Neuronal stem cell (in vitro differentiated cells): ENCODE results near the gene MS4A6A.
"Not testable (repeated sequence)": the region's sequence is repeated elsewhere in the genome, so short reads cannot be mapped to it uniquely, and the experiment has no call there.

Experiments
- DNase-seq: peaks from one replicate; pipeline ENCODE4 v3.0.0-alpha.2; 2013; ENCODE audit warnings: low spot score
- H2AFZ ChIP-seq: one replicate; pipeline ENCODE4 v1.6.1; 2013; ENCODE audit warnings: mild to moderate bottlenecking, low read length, inconsistent platforms
- H2AK5ac ChIP-seq: 2 replicates; pipeline ENCODE4 v1.6.1; 2013; ENCODE audit warnings: low read depth, mild to moderate bottlenecking, inconsistent platforms, low read length, moderate library complexity, mixed read lengths
- H2BK120ac ChIP-seq: 2 replicates; pipeline ENCODE4 v1.6.1; 2013; ENCODE audit warnings: low read depth, mild to moderate bottlenecking, inconsistent platforms, low read length, moderate library complexity, mixed read lengths
- H2BK12ac ChIP-seq: one replicate; pipeline ENCODE4 v1.6.1; 2013; ENCODE audit warnings: low read length, inconsistent platforms
- H2BK15ac ChIP-seq: 2 replicates; pipeline ENCODE4 v1.6.1; 2013; ENCODE audit warnings: mild to moderate bottlenecking, low read length, inconsistent platforms, mixed read lengths
- H2BK5ac ChIP-seq: one replicate; pipeline ENCODE4 v1.6.1; 2013; ENCODE audit warnings: inconsistent platforms, mild to moderate bottlenecking, low read length, moderate library complexity
- H3K14ac ChIP-seq: one replicate; pipeline ENCODE4 v1.6.1; 2013; ENCODE audit warnings: low read length, inconsistent platforms
- H3K18ac ChIP-seq: 2 replicates; pipeline ENCODE4 v1.6.1; 2013; ENCODE audit warnings: low read length, inconsistent platforms
- H3K23ac ChIP-seq: 2 replicates; pipeline ENCODE4 v1.6.1; 2013; ENCODE audit warnings: low read depth, mild to moderate bottlenecking, mixed read lengths, low read length, inconsistent platforms; ENCODE audit not compliant: poor library complexity
- H3K27ac ChIP-seq: replicated peaks from 3 replicates; pipeline ENCODE4 v1.5.1; 2013; ENCODE audit warnings: low read length, inconsistent platforms
- H3K27me3 ChIP-seq, 3 experiments: 2 replicates each; pipeline ENCODE4 v1.6.1; 2013; ENCODE audit warnings: low read length in 3 of 3, mild to moderate bottlenecking in 2 of 3, inconsistent platforms in 1 of 3, low read depth in 1 of 3, mixed read lengths in 1 of 3, moderate library complexity in 1 of 3; ENCODE audit not compliant: control insufficient read depth in 3 of 3, insufficient read depth in 3 of 3
- H3K36me3 ChIP-seq, 2 donors: replicated peaks in 1 of 2; 2 replicates each; pipeline ENCODE4 v1.6.1; 2013; ENCODE audit warnings: low read length in 2 of 2; ENCODE audit not compliant: control insufficient read depth in 2 of 2, insufficient read depth in 2 of 2
- H3K4ac ChIP-seq: 2 replicates; pipeline ENCODE4 v1.6.1; 2013; ENCODE audit warnings: inconsistent platforms, mild to moderate bottlenecking, low read length, moderate library complexity
- H3K4me1 ChIP-seq, 2 donors: 1 replicate in 1 of 2; 2 replicates in 1 of 2; pipeline ENCODE4 v1.6.1; 2013; ENCODE audit warnings: low read length in 2 of 2, low read depth in 1 of 2; ENCODE audit not compliant: control insufficient read depth in 2 of 2, insufficient read depth in 1 of 2
- H3K4me2 ChIP-seq: one replicate; pipeline ENCODE4 v1.6.1; 2013; ENCODE audit warnings: mild to moderate bottlenecking, low read length, inconsistent platforms; ENCODE audit not compliant: insufficient read depth, poor library complexity, severe bottlenecking
- H3K4me3 ChIP-seq, 2 donors: 2 replicates each; pipeline ENCODE4 v1.5.1; 2013; ENCODE audit warnings: low read length in 2 of 2, mild to moderate bottlenecking in 2 of 2, inconsistent platforms in 1 of 2, moderate library complexity in 1 of 2
- H3K79me1 ChIP-seq: one replicate; pipeline ENCODE4 v1.6.1; 2013; ENCODE audit warnings: low read depth, mild to moderate bottlenecking, inconsistent platforms, low read length, moderate library complexity
- H3K9ac ChIP-seq: one replicate; pipeline ENCODE4 v1.6.1; 2013; ENCODE audit warnings: mild to moderate bottlenecking, low read depth, low read length, inconsistent platforms; ENCODE audit not compliant: poor library complexity
- H3K9me3 ChIP-seq, 2 donors: replicated peaks in 1 of 2; 2 replicates each; pipeline versions ENCODE3 to v1.6.1; 2013; ENCODE audit warnings: low read length in 2 of 2, mild to moderate bottlenecking in 2 of 2, inconsistent platforms in 1 of 2, low read depth in 1 of 2, mixed read lengths in 1 of 2, moderate library complexity in 1 of 2; ENCODE audit not compliant: control insufficient read depth in 2 of 2, insufficient read depth in 1 of 2
- H4K8ac ChIP-seq: one replicate; pipeline ENCODE4 v1.6.1; 2013; ENCODE audit warnings: low read depth, mild to moderate bottlenecking, inconsistent platforms, low read length, moderate library complexity
- H4K91ac ChIP-seq: one replicate; pipeline ENCODE4 v1.6.1; 2013; ENCODE audit warnings: low read length, low read depth, mild to moderate bottlenecking, inconsistent platforms; ENCODE audit not compliant: poor library complexity
- WGBS, 2 donors: extraction: QIAGEN DNeasy Blood & Tissue Kit; methylation state at CpG; one replicate each; pipeline ENCODE4 v1.1.7; 2013; ENCODE audit warnings: missing lambda C conversion rate in 2 of 2, mixed read lengths in 1 of 2; ENCODE audit not compliant: insufficient read length in 2 of 2, insufficient replicate concordance in 1 of 2; ENCODE audit errors: extremely low coverage in 2 of 2; 5-methylcytosine and 5-hydroxymethylcytosine counted together

The MS4A6A gene

DNA sequence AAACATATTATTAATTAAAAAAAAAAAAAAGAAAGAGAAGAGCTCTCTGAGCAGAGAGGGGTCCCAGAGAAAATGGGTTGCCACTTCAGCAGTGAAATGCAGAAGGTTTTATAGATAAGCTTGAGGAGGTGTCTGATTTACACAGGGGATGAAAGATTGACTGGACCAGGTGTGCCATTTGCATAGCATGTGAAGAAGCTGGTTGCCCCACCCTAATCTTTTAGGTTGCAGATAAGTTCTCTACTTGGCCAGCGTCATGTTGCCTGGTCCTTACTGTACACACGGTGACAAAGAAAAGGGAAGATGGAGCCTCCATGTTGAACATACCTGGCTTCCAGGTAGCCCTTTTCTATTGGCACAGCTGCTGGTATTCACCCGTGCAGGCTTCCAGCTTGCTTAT is 53.0 kb downstream of the MS4A6A start:
- Histone ChIP-seq H4K91ac (no peak overlapping the region), H3K14ac (no peak overlapping the region), H3K23ac (no peak overlapping the region), H3K27me3 (no peaks in the 10 kb centered on the region), H2AFZ (no peak overlapping the region), H4K8ac (no peak overlapping the region), H3K79me1 (no peaks in the 10 kb centered on the region), H3K4ac (no peak overlapping the region), H3K9ac (no peak overlapping the region), H2BK12ac (no peak overlapping the region), H3K4me1 (no peaks in the 10 kb centered on the region), H2AK5ac (no peak overlapping the region), H2BK5ac (no peak overlapping the region), H2BK120ac (no peak overlapping the region), H3K27ac (no peak overlapping the region), H3K4me3 (no peak overlapping the region), H3K9me3 (peaks cover 0 to 2% of the 10 kb centered on the region in 2 donors), H3K18ac (no peak overlapping the region), H2BK15ac (no peak overlapping the region), H3K36me3 (no peaks in the 10 kb centered on the region), H3K4me2 (no peak overlapping the region)
- no CpG with 5 or more reads among the region's 3 CpGs for WGBS, 2 donors
- no peak for DNase-seq

DNA sequence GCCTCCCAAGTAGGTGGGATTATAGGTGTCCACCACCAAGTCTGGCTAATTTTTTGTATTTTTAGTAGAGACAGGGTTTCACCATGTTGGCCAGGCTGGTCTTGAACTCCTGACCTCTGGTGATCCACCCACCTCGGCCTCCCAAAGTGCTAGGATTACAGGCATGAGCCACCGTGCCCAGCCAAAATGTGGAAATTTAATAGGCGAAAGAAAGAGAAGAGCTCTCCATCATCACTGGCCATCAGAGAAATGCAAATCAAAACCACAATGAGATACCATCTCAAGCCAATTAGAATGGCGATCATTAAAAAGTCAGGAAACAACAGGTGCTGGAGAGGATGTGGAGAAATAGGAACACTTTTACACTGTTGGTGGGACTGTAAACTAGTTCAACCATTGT is 54.0 kb downstream of the MS4A6A start:
- H3K27me3 ChIP-seq, H3K27ac ChIP-seq, H2BK120ac ChIP-seq, H2AK5ac ChIP-seq, H3K18ac ChIP-seq, H3K4me3 ChIP-seq, H3K4ac ChIP-seq, H3K9me3 ChIP-seq, H3K79me1 ChIP-seq, DNase-seq, H3K36me3 ChIP-seq, H2BK12ac ChIP-seq, H3K4me1 ChIP-seq, H3K9ac ChIP-seq, H3K14ac ChIP-seq, H2AFZ ChIP-seq, H2BK5ac ChIP-seq, H4K91ac ChIP-seq, H2BK15ac ChIP-seq, H4K8ac ChIP-seq, H3K23ac ChIP-seq, H3K4me2 ChIP-seq: not testable (repeated sequence)
- no CpG with 5 or more reads among the region's 4 CpGs for WGBS, 2 donors

- H2BK15ac ChIP-seq = no peak overlapping the region
- no peak overlapping the region for H2AFZ ChIP-seq
- H3K4me2 ChIP-seq = no peak overlapping the region
- H3K4ac ChIP-seq = no peak overlapping the region
- no peaks in the 10 kb centered on the region for H3K79me1 ChIP-seq
- no peak overlapping the region for H3K27ac ChIP-seq
- no peak overlapping the region for H3K18ac ChIP-seq
- H3K23ac ChIP-seq = no peak overlapping the region
- DNase-seq = no peak
- no peak overlapping the region for H2AK5ac ChIP-seq
- no CpG with 5 or more reads among the region's 2 CpGs for WGBS, 2 donors
- no peak overlapping the region for H3K4me3 ChIP-seq
- H3K9me3 ChIP-seq = no peaks in the 10 kb centered on the region
- H4K8ac ChIP-seq = no peak overlapping the region
- H3K14ac ChIP-seq = no peak overlapping the region
- no peak overlapping the region for H2BK120ac ChIP-seq
- H2BK12ac ChIP-seq = no peak overlapping the region
- no peak overlapping the region for H4K91ac ChIP-seq
- no peaks in the 10 kb centered on the region for H3K4me1 ChIP-seq
- H2BK5ac ChIP-seq = no peak overlapping the region
- no peaks in the 10 kb centered on the region for H3K27me3 ChIP-seq
- no peak overlapping the region for H3K9ac ChIP-seq
- H3K36me3 ChIP-seq = no peaks in the 10 kb centered on the region
These were observed 54.5 kb downstream of the MS4A6A start for GRCh38 chr11:60128376-60128775.

- WGBS, 2 donors = no CpG with 5 or more reads among the region's 3 CpGs
- Histone ChIP-seq H3K4me1 (no peaks in the 10 kb centered on the region), H3K4ac (no peak overlapping the region), H3K9me3 (no peaks in the 10 kb centered on the region), H3K9ac (no peak overlapping the region), H3K4me2 (no peak overlapping the region), H3K36me3 (no peaks in the 10 kb centered on the region), H3K79me1 (no peaks in the 10 kb centered on the region), H2BK5ac (no peak overlapping the region), H2BK120ac (no peak overlapping the region), H2BK12ac (no peak overlapping the region), H3K18ac (no peak overlapping the region), H2BK15ac (no peak overlapping the region), H3K27me3 (no peaks in the 10 kb centered on the region), H3K27ac (no peak overlapping the region), H3K23ac (no peak overlapping the region), H3K14ac (no peak overlapping the region), H3K4me3 (no peak overlapping the region), H4K8ac (no peak overlapping the region), H4K91ac (no peak overlapping the region), H2AK5ac (no peak overlapping the region), H2AFZ (no peak overlapping the region)
- DNase-seq = no peak
These were observed 55.5 kb downstream of the MS4A6A start for GRCh38 chr11:60127311-60127811.
